Fibroblast of pulmonary artery (primary cell): ENCODE results near the gene GFRA4.

Source experiments
- DNase-seq: peaks from one replicate; pipeline ENCODE4 v3.0.0-alpha.2; 2010; ENCODE audit warnings: low read depth
- H3K4me3 ChIP-seq: replicated peaks from 2 replicates; pipeline ENCODE4 v1.5.1; 2011; ENCODE audit warnings: low read depth, mild to moderate bottlenecking, control low read depth, low read length, moderate library complexity
- CTCF ChIP-seq: IDR thresholded peaks from 2 replicates; pipeline ENCODE4 v1.5.1; 2011; ENCODE audit warnings: mild to moderate bottlenecking, control low read depth, low read length, inconsistent platforms; ENCODE audit errors: missing control alignments

GFRA4 gene

GRCh38 chr20:3679749-3680700 lies 16.8 kb upstream of the GFRA4 start:
- TF ChIP-seq CTCF, result no peak
- peak; percentile 50 for DNase-seq
- peak overlapping the region; percentile 51 for H3K4me3 ChIP-seq

GRCh38 chr20:3678856-3679720 lies 15.9 kb upstream of the GFRA4 start:
- no peak for DNase-seq
- TF ChIP-seq CTCF, result no peak
- H3K4me3 ChIP-seq, result no peak overlapping the region

- no peak for TF ChIP-seq CTCF
- no peak overlapping the region for H3K4me3 ChIP-seq
- DNase-seq, result no peak
Measured at GRCh38 chr20:3678198-3678597, 15.0 kb upstream of the GFRA4 start.

GRCh38 chr20:3677733-3678132 lies 14.5 kb upstream of the GFRA4 start:
- peak; percentile 24 for DNase-seq
- H3K4me3 ChIP-seq, result no peak overlapping the region
- no peak for TF ChIP-seq CTCF

- H3K4me3 ChIP-seq, result no peak overlapping the region
- no peak for DNase-seq
- no peak for TF ChIP-seq CTCF
Measured at GRCh38 chr20:3674995-3675900, 12.0 kb upstream of the GFRA4 start.

GRCh38 chr20:3674447-3674846 lies 11.2 kb upstream of the GFRA4 start:
- TF ChIP-seq CTCF, result no peak
- no peak for DNase-seq
- H3K4me3 ChIP-seq, result no peak overlapping the region
